ENCODE data around the gene TRAF3IP1.
A peak's percentile ranks its signal among the peaks of the same experiment; 100 is the strongest.

TRAF3IP1 gene

GRCh38 chr2:238409341-238410199, 89.3 kb downstream of the TRAF3IP1 start:
- DNase-seq (ENCODE audit: low spot score) = no peak

GRCh38 chr2:238412067-238412767, 91.9 kb downstream of the TRAF3IP1 start:
- DNase-seq (ENCODE audit: low spot score) = no peak

- no peak for DNase-seq (ENCODE audit: low spot score)
These were observed 93.0 kb downstream of the TRAF3IP1 start for GRCh38 chr2:238413368-238413767.

GRCh38 chr2:238415036-238415764, 94.9 kb downstream of the TRAF3IP1 start:
- no peak for DNase-seq (ENCODE audit: low spot score)

GRCh38 chr2:238415893-238416292, 95.6 kb downstream of the TRAF3IP1 start:
- DNase-seq (ENCODE audit: low spot score) = no peak

GRCh38 chr2:238418196-238418998, 98.1 kb downstream of the TRAF3IP1 start:
- no peak for DNase-seq (ENCODE audit: low spot score)

- no peak for DNase-seq (ENCODE audit: low spot score)
These were observed 98.8 kb downstream of the TRAF3IP1 start for GRCh38 chr2:238418999-238419546.

GRCh38 chr2:238420442-238420841, 100.1 kb downstream of the TRAF3IP1 start:
- DNase-seq (ENCODE audit: low spot score) = no peak

- DNase-seq (ENCODE audit: low spot score) = peak; percentile 14
These were observed 100.8 kb downstream of the TRAF3IP1 start for GRCh38 chr2:238420878-238421694.

- DNase-seq (ENCODE audit: low spot score) = no peak
These were observed 101.3 kb downstream of the TRAF3IP1 start for GRCh38 chr2:238421695-238422035.

GRCh38 chr2:238422285-238422684, 102.0 kb downstream of the TRAF3IP1 start:
- DNase-seq (ENCODE audit: low spot score) = no peak

- DNase-seq (ENCODE audit: low spot score) = no peak
These were observed 102.6 kb downstream of the TRAF3IP1 start for GRCh38 chr2:238422940-238423339.

- no peak for DNase-seq (ENCODE audit: low spot score)
These were observed 103.4 kb downstream of the TRAF3IP1 start for GRCh38 chr2:238423561-238424312.

- DNase-seq (ENCODE audit: low spot score) = no peak
These were observed 104.0 kb downstream of the TRAF3IP1 start for GRCh38 chr2:238424313-238424700.

- DNase-seq (ENCODE audit: low spot score) = no peak
These were observed 105.2 kb downstream of the TRAF3IP1 start for GRCh38 chr2:238425505-238425978.

- peak; percentile 34 for DNase-seq (ENCODE audit: low spot score)
These were observed 105.8 kb downstream of the TRAF3IP1 start for GRCh38 chr2:238425979-238426567.

GRCh38 chr2:238426568-238427434, 106.5 kb downstream of the TRAF3IP1 start, which contains the start of gene ASB1:
ASB1 (plus strand) TSS chr2:238426927; CDS start chr2:238427071, 144 bp downstream.
- DNase-seq (ENCODE audit: low spot score) = peak; percentile 70

- DNase-seq (ENCODE audit: low spot score) = peak; percentile 12
These were observed 107.3 kb downstream of the TRAF3IP1 start for GRCh38 chr2:238427435-238428162.
